Osteoblast (primary cell): ENCODE data around the gene HAGHL. TPM values are rescaled to one million over a fixed set of nuclear protein-coding genes. Genes with fewer than 3 reads are reported as not detected.
"Not testable (repeated sequence)": the region's sequence is repeated elsewhere in the genome, so short reads cannot be mapped to it uniquely, and the experiment has no call there.

Source experiments
- DNase-seq: peaks from one replicate; pipeline ENCODE4 v3.0.0; 2011; ENCODE audit warnings: low spot score, mixed read lengths; ENCODE audit not compliant: insufficient read length; ENCODE audit errors: missing footprints
- H2AFZ ChIP-seq: 2 replicates; pipeline ENCODE4 v1.6.0; 2011; ENCODE audit warnings: mild to moderate bottlenecking, low read length
- H3K27ac ChIP-seq: 2 replicates; pipeline ENCODE4 v1.5.1; 2011; ENCODE audit warnings: mild to moderate bottlenecking, low read depth, low read length, moderate library complexity
- H3K27me3 ChIP-seq: 2 replicates; pipeline ENCODE4 v1.6.0; 2012; ENCODE audit warnings: mild to moderate bottlenecking, control low read depth, inconsistent platforms, low read length, moderate library complexity; ENCODE audit not compliant: insufficient read depth
- H3K36me3 ChIP-seq: 2 replicates; pipeline ENCODE4 v1.5.1; 2011; ENCODE audit warnings: mild to moderate bottlenecking, low read length, control low read depth, moderate library complexity; ENCODE audit not compliant: insufficient read depth
- H3K4me1 ChIP-seq: 2 replicates; pipeline ENCODE4 v1.5.1; 2011; ENCODE audit warnings: mild to moderate bottlenecking, low read length, control low read depth, moderate library complexity; ENCODE audit not compliant: insufficient read depth
- H3K4me2 ChIP-seq: 2 replicates; pipeline ENCODE4 v1.6.0; 2011; ENCODE audit warnings: mild to moderate bottlenecking, low read length; ENCODE audit not compliant: insufficient read depth
- H3K4me3 ChIP-seq: fragments of 200-600 bp; sonication (generic); 3 replicates; pipeline ENCODE4 v1.5.1; 2012; ENCODE audit warnings: mild to moderate bottlenecking, low read length, inconsistent platforms; ENCODE audit not compliant: insufficient read depth
- H3K79me2 ChIP-seq: 2 replicates; pipeline ENCODE4 v1.6.0; 2012; ENCODE audit warnings: mild to moderate bottlenecking, low read length, control low read depth, inconsistent platforms; ENCODE audit not compliant: insufficient read depth
- H3K9me3 ChIP-seq: 2 replicates; pipeline ENCODE4 v1.5.1; 2011; ENCODE audit warnings: low read depth, low read length, control low read depth
- H4K20me1 ChIP-seq: 2 replicates; pipeline ENCODE4 v1.6.0; 2012; ENCODE audit warnings: mild to moderate bottlenecking, low read length, control low read depth; ENCODE audit not compliant: insufficient read depth
- total RNA-seq: library from RNA; depleted of rRNA; stranded (reverse); fragments of >200 nt; gene quantifications from 2 replicates; pipeline ENCODE4 v1.2.3, GENCODE V29; 2012
- TF ChIP-seq, protein P1 (sequence below): IDR thresholded peaks from 2 replicates; pipeline ENCODE4 v1.5.1; 2011; ENCODE audit warnings: mild to moderate bottlenecking, low read depth, low read length, moderate library complexity; ENCODE audit errors: extremely low read depth

HAGHL gene
- total RNA-seq, 1 donor = 16.3 TPM

DNA sequence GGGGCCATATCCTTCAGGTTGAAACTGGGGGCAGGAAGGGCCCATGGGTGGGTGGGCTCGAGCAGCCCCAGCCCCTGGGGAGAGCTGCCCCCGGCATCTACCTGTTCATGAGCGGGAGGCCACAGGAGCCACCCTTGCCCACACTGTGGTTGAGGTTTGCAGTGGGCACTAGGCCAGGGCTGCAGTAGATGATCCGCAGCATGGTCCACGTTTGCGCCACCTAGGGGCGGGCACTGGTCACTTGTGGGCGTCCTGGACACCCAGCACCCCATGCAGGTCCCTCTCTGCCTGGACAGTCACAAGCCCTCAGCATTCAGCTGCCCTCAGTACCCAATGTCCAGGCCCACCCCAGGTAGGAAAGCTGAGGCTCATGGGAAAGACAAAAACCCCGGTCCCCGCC lies 40.9 kb upstream of the HAGHL start:
- no peaks in the 10 kb centered on the region for H3K27me3 ChIP-seq
- DNase-seq = peak; percentile 96
- peaks cover 26% of the 10 kb centered on the region for H4K20me1 ChIP-seq
- no peak overlapping the region for H2AFZ ChIP-seq
- peaks cover 23% of the 10 kb centered on the region for H3K36me3 ChIP-seq
- no peaks in the 10 kb centered on the region for H3K9me3 ChIP-seq
- H3K4me3 ChIP-seq = no peak overlapping the region
- TF ChIP-seq, protein P1, sequence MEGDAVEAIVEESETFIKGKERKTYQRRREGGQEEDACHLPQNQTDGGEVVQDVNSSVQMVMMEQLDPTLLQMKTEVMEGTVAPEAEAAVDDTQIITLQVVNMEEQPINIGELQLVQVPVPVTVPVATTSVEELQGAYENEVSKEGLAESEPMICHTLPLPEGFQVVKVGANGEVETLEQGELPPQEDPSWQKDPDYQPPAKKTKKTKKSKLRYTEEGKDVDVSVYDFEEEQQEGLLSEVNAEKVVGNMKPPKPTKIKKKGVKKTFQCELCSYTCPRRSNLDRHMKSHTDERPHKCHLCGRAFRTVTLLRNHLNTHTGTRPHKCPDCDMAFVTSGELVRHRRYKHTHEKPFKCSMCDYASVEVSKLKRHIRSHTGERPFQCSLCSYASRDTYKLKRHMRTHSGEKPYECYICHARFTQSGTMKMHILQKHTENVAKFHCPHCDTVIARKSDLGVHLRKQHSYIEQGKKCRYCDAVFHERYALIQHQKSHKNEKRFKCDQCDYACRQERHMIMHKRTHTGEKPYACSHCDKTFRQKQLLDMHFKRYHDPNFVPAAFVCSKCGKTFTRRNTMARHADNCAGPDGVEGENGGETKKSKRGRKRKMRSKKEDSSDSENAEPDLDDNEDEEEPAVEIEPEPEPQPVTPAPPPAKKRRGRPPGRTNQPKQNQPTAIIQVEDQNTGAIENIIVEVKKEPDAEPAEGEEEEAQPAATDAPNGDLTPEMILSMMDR = peak; percentile 61
- H3K79me2 ChIP-seq = peaks cover 52% of the 10 kb centered on the region
- no peak overlapping the region for H3K27ac ChIP-seq
- no peak overlapping the region for H3K4me2 ChIP-seq
- peaks cover 28% of the 10 kb centered on the region for H3K4me1 ChIP-seq

DNA sequence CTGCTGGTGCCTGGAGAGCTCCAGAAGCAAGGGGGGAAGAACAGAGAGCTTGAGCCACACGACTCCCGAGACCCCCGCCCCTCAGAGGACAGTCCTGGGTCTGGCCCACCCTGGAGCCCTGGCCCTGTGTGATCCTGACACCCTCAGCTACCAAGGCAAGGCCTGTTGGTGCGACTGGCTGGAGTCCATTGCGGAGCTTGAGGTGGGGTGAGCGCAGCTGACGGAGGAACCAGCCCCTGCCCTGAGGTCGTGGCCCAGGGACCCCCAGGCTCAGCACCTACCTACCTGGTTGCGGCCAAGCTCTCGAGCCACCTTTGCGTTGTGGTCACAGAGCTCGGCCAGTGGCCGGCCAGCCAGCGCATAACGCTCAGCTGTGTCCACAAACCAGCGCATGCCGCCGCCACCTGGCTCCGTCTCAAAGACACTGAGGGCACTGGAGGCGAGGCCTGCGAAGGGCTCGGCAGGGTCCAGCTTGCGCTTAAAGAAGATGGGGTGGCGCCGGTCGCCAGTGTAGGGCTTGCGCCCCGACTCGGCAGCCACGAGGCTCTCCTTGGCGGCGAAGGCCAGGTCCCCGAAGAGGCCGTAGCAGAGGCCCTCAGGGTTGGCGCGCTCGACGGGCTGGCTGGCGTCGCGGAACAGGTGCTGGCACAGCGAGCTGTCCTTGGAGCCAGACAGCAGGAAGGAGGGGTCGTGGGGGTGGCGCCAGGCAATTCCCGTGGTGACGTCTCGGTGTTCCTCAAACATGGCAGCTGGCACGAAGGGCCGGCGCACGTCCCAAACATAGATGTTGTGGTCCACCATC lies 40.2 kb upstream of the HAGHL start:
- Histone ChIP-seq H3K4me3 (no peak overlapping the region), H3K79me2 (peaks cover 45% of the 10 kb centered on the region), H2AFZ (no peak overlapping the region), H4K20me1 (peaks cover 19% of the 10 kb centered on the region), H3K9me3 (no peaks in the 10 kb centered on the region), H3K27ac (no peak overlapping the region), H3K4me2 (no peak overlapping the region), H3K27me3 (peaks cover under 1% of the 10 kb centered on the region), H3K4me1 (peaks cover 21% of the 10 kb centered on the region), H3K36me3 (peaks cover 18% of the 10 kb centered on the region)
- TF ChIP-seq, protein P1 = no peak
- DNase-seq = no peak

DNA sequence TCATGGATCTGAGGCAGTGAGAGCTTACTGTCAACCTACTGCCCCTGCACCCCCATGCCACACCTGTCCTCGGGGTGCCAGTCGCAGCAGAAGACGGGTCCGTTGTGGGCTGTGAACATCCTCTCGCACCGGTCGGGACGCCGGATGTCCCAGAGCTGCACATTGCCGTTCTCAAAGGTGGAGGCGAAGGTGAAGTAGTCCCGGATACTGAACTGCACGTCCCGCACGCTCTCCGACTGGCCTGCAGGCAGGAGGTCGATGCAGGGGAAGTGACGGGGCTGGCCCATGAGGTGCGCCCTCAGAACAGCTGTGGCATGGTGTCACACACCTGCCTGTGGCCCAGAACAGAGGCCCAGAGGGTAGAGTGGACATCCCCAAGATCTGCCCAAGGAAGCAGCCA lies 39.4 kb upstream of the HAGHL start:
- no peak overlapping the region for H3K4me2 ChIP-seq
- no peaks in the 10 kb centered on the region for H3K9me3 ChIP-seq
- H3K27me3 ChIP-seq = peaks cover 9% of the 10 kb centered on the region
- H3K36me3 ChIP-seq = peaks cover 10% of the 10 kb centered on the region
- H3K4me1 ChIP-seq = peaks cover 16% of the 10 kb centered on the region
- H3K79me2 ChIP-seq = peaks cover 37% of the 10 kb centered on the region
- H3K4me3 ChIP-seq = no peak overlapping the region
- peaks cover 11% of the 10 kb centered on the region for H4K20me1 ChIP-seq
- no peak for DNase-seq
- no peak overlapping the region for H3K27ac ChIP-seq
- TF ChIP-seq, protein P1 = no peak
- no peak overlapping the region for H2AFZ ChIP-seq

DNA sequence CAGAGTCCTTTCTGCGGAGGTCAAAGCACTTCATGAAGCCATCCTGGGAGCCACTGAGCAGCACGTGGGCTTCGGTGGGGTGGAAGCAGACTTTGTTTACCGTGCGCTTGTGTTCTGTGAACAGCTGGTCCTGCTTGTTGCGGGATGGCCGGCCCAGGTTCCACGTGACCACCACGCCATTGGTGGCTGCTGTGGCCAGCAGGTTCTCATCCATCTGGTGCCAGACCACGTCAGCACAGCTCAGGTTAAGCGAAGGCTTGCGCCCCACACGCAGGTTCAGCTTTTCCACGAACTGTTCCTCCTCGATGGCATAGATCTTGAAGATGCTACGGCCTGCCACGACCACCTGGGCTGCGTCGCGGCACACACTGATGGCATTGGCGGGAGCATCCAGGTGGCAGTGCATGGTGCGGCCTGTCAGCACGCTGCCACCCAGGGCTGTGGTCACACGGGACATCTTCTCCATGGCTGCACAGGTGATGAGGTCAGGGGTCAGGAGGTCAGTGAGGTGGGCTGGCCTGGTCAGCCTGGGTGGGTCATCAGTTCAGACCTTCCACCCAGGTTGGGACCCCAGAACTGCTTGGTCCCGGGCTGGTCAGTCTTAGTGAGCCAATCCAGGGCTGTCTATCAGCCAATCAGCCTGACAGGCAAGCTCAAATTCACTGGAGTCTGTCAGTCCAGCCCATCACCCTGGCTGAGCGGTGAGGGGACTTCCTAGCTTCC lies 37.6 kb upstream of the HAGHL start:
- Histone ChIP-seq H3K27me3 (peaks cover 25% of the 10 kb centered on the region), H3K79me2 (peaks cover 22% of the 10 kb centered on the region), H3K4me3 (peak overlapping the region; percentile 94), H3K27ac (peak overlapping the region; percentile 76), H2AFZ (peak overlapping the region; percentile 88), H3K4me2 (peak overlapping the region; percentile 90), H3K4me1 (peaks cover 9% of the 10 kb centered on the region), H3K36me3 (peaks cover 2% of the 10 kb centered on the region), H4K20me1 (no peaks in the 10 kb centered on the region), H3K9me3 (no peaks in the 10 kb centered on the region)
- TF ChIP-seq, protein P1 = no peak
- DNase-seq = no peak

DNA sequence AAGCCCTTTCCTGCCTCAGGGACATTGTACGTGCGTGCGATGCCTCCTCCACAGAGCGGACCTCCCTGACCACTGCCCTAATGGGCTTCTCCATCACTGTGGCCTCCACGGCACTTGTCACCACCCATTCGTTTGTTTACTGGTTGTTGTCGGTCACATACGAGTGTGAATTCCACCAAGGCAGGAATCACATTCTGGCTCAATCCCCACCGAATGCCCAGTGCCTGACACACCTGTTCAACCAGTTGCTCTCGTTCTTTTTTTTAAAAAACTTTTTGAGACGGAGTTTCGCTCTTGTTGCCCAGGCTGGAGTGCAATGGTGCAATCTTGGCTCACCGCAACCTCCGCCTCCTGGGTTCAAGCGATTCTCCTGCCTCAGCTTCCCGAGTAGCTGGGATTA lies 35.7 kb upstream of the HAGHL start:
- Histone ChIP-seq H3K79me2 (peaks cover 15% of the 10 kb centered on the region), H3K27me3 (peaks cover 42% of the 10 kb centered on the region)
- not testable (repeated sequence) for H3K36me3 ChIP-seq, H4K20me1 ChIP-seq, H3K9me3 ChIP-seq, H3K27ac ChIP-seq, H2AFZ ChIP-seq, H3K4me2 ChIP-seq, H3K4me1 ChIP-seq, DNase-seq, H3K4me3 ChIP-seq
